ENCODE measurements around the gene CEMIP.

DNA sequence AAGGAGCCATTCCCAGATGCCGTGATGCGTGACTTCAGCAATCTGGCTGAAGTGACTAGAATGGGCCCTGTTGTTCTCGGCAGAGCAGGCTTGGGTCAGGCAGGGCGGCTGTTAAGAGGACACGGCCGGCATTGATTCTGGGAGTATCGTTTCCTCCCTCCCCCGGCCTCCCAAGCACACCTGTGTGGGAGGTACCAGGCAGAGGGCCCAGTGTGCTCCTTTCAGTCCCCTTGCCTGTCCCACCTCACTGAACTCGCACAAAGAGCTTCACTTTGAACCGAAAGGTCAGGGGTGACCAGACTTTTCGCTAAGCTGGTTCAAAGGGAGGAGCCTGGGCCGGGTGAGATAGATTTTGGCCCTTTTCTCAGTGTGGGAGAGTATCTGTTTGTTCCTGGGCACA is 92.7 kb downstream of the CEMIP start:
- TF ChIP-seq, protein P1, sequence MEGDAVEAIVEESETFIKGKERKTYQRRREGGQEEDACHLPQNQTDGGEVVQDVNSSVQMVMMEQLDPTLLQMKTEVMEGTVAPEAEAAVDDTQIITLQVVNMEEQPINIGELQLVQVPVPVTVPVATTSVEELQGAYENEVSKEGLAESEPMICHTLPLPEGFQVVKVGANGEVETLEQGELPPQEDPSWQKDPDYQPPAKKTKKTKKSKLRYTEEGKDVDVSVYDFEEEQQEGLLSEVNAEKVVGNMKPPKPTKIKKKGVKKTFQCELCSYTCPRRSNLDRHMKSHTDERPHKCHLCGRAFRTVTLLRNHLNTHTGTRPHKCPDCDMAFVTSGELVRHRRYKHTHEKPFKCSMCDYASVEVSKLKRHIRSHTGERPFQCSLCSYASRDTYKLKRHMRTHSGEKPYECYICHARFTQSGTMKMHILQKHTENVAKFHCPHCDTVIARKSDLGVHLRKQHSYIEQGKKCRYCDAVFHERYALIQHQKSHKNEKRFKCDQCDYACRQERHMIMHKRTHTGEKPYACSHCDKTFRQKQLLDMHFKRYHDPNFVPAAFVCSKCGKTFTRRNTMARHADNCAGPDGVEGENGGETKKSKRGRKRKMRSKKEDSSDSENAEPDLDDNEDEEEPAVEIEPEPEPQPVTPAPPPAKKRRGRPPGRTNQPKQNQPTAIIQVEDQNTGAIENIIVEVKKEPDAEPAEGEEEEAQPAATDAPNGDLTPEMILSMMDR (IDR thresholded peaks at IDR 0.05) = no peak
- no peak for TF ChIP-seq EZH2 (IDR thresholded peaks at IDR 0.05)

Data from neural progenitor cell (in vitro differentiated cells).